K562 (cell line): ENCODE results near the gene LASP1NB.

Source experiments
- ATAC-seq: fragments of 200-7000 bp; cut with Tn5 transposase; 3 replicates; pipeline ENCODE4 v1.9.1; 2020; ENCODE audit warnings: moderate library complexity
- BruUV-seq: library from RNA; stranded (reverse); fragments of 400-500 nt; replicated peaks from 2 replicates; lab custom pipeline; 2021; lab: Mats Ljungman, UMichigan
- CTCF ChIA-PET: fragments of 300-600 bp; formaldehyde crosslinking; extraction: SDS; loops from one replicate; lab custom pipeline; 2021; ENCODE audit warnings: low intra/inter-chr PET ratio; lab: Yijun Ruan, JAX
- POLR2A ChIA-PET: fragments of 300-600, 350-650 bp; sonication (Branson Sonifier 250); formaldehyde crosslinking; extraction: SDS; loops from one replicate; lab custom pipeline; 2021; ENCODE audit warnings: antibody characterized with exemption, inconsistent platforms; lab: Yijun Ruan, JAX
- DNase-seq, 4 experiments: peaks; one replicate each; pipeline versions ENCODE4 v3.0.0 to v3.0.0-alpha.2; 2011 to 2018; ENCODE audit warnings: low spot score in 3 of 4, mixed read lengths in 3 of 4; ENCODE audit errors: extremely low read depth in 1 of 4
- FAIRE-seq: peaks from 2 replicates; lab custom pipeline; 2011; peaks lifted over from hg19 to GRCh38; lab: Jason Lieb, UNC
- H2AFZ ChIP-seq: 2 replicates; pipeline ENCODE4 v1.6.0; 2011; ENCODE audit warnings: low read depth, low read length, control low read depth, inconsistent platforms
- H3K27ac ChIP-seq: fragments of 200-600 bp; 3 replicates; pipeline ENCODE4 v1.8.0; 2011; ENCODE audit warnings: low read depth, mild to moderate bottlenecking, control low read depth, inconsistent platforms, low read length, moderate library complexity, mixed read lengths; ENCODE audit errors: extremely low read depth
- H3K27me3 ChIP-seq, 2 experiments: fragments of 300-600 bp in 1 of 2; 2 replicates in 1 of 2; 3 replicates in 1 of 2; pipeline versions ENCODE4 v1.6.0 to v1.8.0; 2011; ENCODE audit warnings: inconsistent platforms in 2 of 2, low read length in 2 of 2, mild to moderate bottlenecking in 1 of 2, mixed read lengths in 1 of 2, moderate library complexity in 1 of 2; ENCODE audit not compliant: control insufficient read depth in 2 of 2, insufficient read depth in 2 of 2
- H3K36me3 ChIP-seq: fragments of 300-600 bp; 3 replicates; pipeline ENCODE4 v1.8.0; 2011; ENCODE audit warnings: mild to moderate bottlenecking, low read length, inconsistent platforms; ENCODE audit not compliant: control insufficient read depth, insufficient read depth
- H3K4me1 ChIP-seq, 2 experiments: fragments of 200-600 bp in 1 of 2; replicated peaks in 1 of 2; 2 replicates in 1 of 2; 3 replicates in 1 of 2; pipeline versions ENCODE4 v1.5.1 to v1.8.0; 2011; ENCODE audit warnings: inconsistent platforms in 2 of 2, low read length in 2 of 2, mild to moderate bottlenecking in 1 of 2, mixed read lengths in 1 of 2, moderate library complexity in 1 of 2; ENCODE audit not compliant: control insufficient read depth in 2 of 2, insufficient read depth in 2 of 2
- H3K4me2 ChIP-seq: 2 replicates; pipeline ENCODE4 v1.6.1; 2011; ENCODE audit warnings: low read length, control low read depth, inconsistent platforms, mixed read lengths; ENCODE audit not compliant: insufficient read depth
- H3K4me3 ChIP-seq: fragments of 200-600 bp; sonication (generic), shearing (Covaris generic); 2 replicates; pipeline ENCODE4 v1.5.1; 2016; ENCODE audit warnings: control low read depth, inconsistent platforms
- H3K79me2 ChIP-seq: fragments of 200-600 bp; 3 replicates; pipeline ENCODE4 v1.8.0; 2011; ENCODE audit warnings: low read length, inconsistent platforms; ENCODE audit not compliant: control insufficient read depth, insufficient read depth
- H3K9ac ChIP-seq, 2 experiments: 2 replicates each; pipeline versions ENCODE4 v1.6.0 to v1.6.1; 2011; ENCODE audit warnings: low read depth in 2 of 2, low read length in 2 of 2, control low read depth in 1 of 2, inconsistent platforms in 1 of 2, mild to moderate bottlenecking in 1 of 2, mixed read lengths in 1 of 2; ENCODE audit not compliant: insufficient read depth in 1 of 2
- H3K9me1 ChIP-seq: one replicate; pipeline ENCODE4 v1.6.0; 2011; ENCODE audit warnings: inconsistent platforms, mild to moderate bottlenecking, low read length, moderate library complexity; ENCODE audit not compliant: control insufficient read depth, insufficient read depth
- H3K9me3 ChIP-seq: replicated peaks from 2 replicates; pipeline ENCODE4 v1.5.1; 2011; ENCODE audit warnings: low read depth, low read length, inconsistent platforms; ENCODE audit not compliant: control insufficient read depth, insufficient read depth
- H4K20me1 ChIP-seq: replicated peaks from 2 replicates; pipeline ENCODE4 v1.6.1; 2011; ENCODE audit warnings: low read length, inconsistent platforms, mixed read lengths; ENCODE audit not compliant: control insufficient read depth, insufficient read depth
- BRF2 ChIP-seq: IDR thresholded peaks from 3 replicates; pipeline ENCODE4 v1.6.1; 2011; ENCODE audit warnings: borderline replicate concordance, mild to moderate bottlenecking; ENCODE audit not compliant: insufficient read length, insufficient read depth
- E2F4 ChIP-seq: sonication (generic); formaldehyde crosslinking; IDR thresholded peaks from 2 replicates; pipeline ENCODE4 v1.8.0; 2022; ENCODE audit warnings: mild to moderate bottlenecking, low read depth, missing genetic modification reagents
- ELF1 ChIP-seq: fragments of 200-800 bp; sonication (Bioruptor generic); IDR thresholded peaks from 2 replicates; pipeline ENCODE4 v1.6.1; 2016; ENCODE audit warnings: missing genetic modification characterization, missing compliant biosample characterization
- FUS ChIP-seq: fragments of 200-400 bp; formaldehyde crosslinking; optimal IDR thresholded peaks from 2 replicates; pipeline ENCODE3; 2017; ENCODE audit warnings: low read depth, low read length
- ILK ChIP-seq: fragments of 450-650 bp; IDR thresholded peaks from 2 replicates; pipeline ENCODE4 v1.6.1; 2016; ENCODE audit warnings: missing genetic modification characterization, low read depth, mild to moderate bottlenecking, missing compliant biosample characterization, moderate library complexity, borderline replicate concordance
- KHSRP ChIP-seq: fragments of 450-650 bp; IDR thresholded peaks from 2 replicates; pipeline ENCODE4 v1.6.1; 2017
- MCM7 ChIP-seq, 2 experiments: fragments of 450-650 bp; IDR thresholded peaks; 2 replicates each; pipeline ENCODE4 v1.6.1; 2016 to 2018
- MEF2D ChIP-seq: conservative IDR thresholded peaks from 2 replicates; pipeline ENCODE4 v1.6.1; 2016; ENCODE audit warnings: low read depth, missing genetic modification characterization, missing compliant biosample characterization
- MLLT1 ChIP-seq, 2 experiments: fragments of 450-650 bp; IDR thresholded peaks; 2 replicates each; pipeline ENCODE4 v1.6.1; 2016
- MYNN ChIP-seq, 2 experiments: sonication (generic); formaldehyde crosslinking in 1 of 2; IDR thresholded peaks; 2 replicates each; pipeline versions ENCODE4 v1.5.0 to v1.6.1; 2016 to 2020; ENCODE audit warnings: antibody characterized with exemption in 1 of 2, missing genetic modification reagents in 1 of 2
- NCOA6 ChIP-seq: fragments of 450-650 bp; IDR thresholded peaks from 2 replicates; pipeline ENCODE4 v1.6.1; 2017; ENCODE audit warnings: mild to moderate bottlenecking
- NRF1 ChIP-seq, 2 experiments: fragments of 450-650 bp; IDR thresholded peaks in 1 of 2; conservative IDR thresholded peaks in 1 of 2; 2 replicates each; pipeline ENCODE4 v1.6.1; 2014; ENCODE audit warnings: mild to moderate bottlenecking in 2 of 2
- POLR3A ChIP-seq: IDR thresholded peaks from 2 replicates; pipeline ENCODE4 v1.6.1; 2011; ENCODE audit warnings: borderline replicate concordance, mild to moderate bottlenecking, moderate library complexity; ENCODE audit not compliant: insufficient read length, insufficient read depth; ENCODE audit errors: extremely low read depth
- SMAD3 ChIP-seq: fragments of 450-650 bp; formaldehyde crosslinking; conservative IDR thresholded peaks from 2 replicates; pipeline ENCODE4 v1.4.0; 2020; ENCODE audit warnings: mild to moderate bottlenecking
- U2AF2 ChIP-seq: fragments of 200-400 bp; formaldehyde crosslinking; optimal IDR thresholded peaks from 2 replicates; pipeline ENCODE3; 2017; ENCODE audit warnings: low read depth, mild to moderate bottlenecking, low read length
- ZNF431 ChIP-seq: sonication (generic); formaldehyde crosslinking; IDR thresholded peaks from 2 replicates; pipeline ENCODE4 v1.8.0; 2022; ENCODE audit warnings: mild to moderate bottlenecking, missing genetic modification reagents
- ZNF445 ChIP-seq: fragments of 250-450 bp; sonication (Bioruptor Pico); IDR thresholded peaks from 2 replicates; pipeline ENCODE4 v1.4.0; 2020; ENCODE audit warnings: low read depth, mild to moderate bottlenecking, moderate library complexity
- ZNF699 ChIP-seq: fragments of 250-450 bp; sonication (Bioruptor Pico); IDR thresholded peaks from 2 replicates; pipeline ENCODE4 v1.8.0; 2021; ENCODE audit warnings: mild to moderate bottlenecking, moderate library complexity; ENCODE audit not compliant: insufficient replicate concordance
- WGBS: fragments of 100-300 bp; shearing (Covaris generic); methylation state at CpG from one replicate; pipeline ENCODE4 v1.1.6; 2016; ENCODE audit warnings: low coverage, mixed read lengths; ENCODE audit not compliant: insufficient coverage; ENCODE audit errors: missing lambda C conversion rate; 5-methylcytosine and 5-hydroxymethylcytosine counted together
- in situ Hi-C: fragments of 300-500 bp; cut with MboI; formaldehyde crosslinking; loops from 4 replicates; pipeline ENCODE4 v1.15.0; 2018; ENCODE audit warnings: inconsistent platforms, mixed read lengths
- intact Hi-C: fragments of 100-400 bp; cut with micrococcal nuclease; formaldehyde crosslinking; loops from 2 replicates; pipeline ENCODE4 v1.14.2; 2022

Gene LASP1NB

GRCh38 chr17:38958756-38959155, 33.3 kb downstream of the LASP1NB start (continued):
- no peak for TF ChIP-seq MLLT1 (IDR thresholded peaks at IDR 0.05)
- TF ChIP-seq MCM7 (IDR thresholded peaks at IDR 0.05) = no peak
- TF ChIP-seq MEF2D = no peak
- TF ChIP-seq U2AF2 = no peak
- no peak for TF ChIP-seq E2F4 (CRISPR knock-in tag)
- TF ChIP-seq ELF1 (tag) = no peak
- no peak for TF ChIP-seq ZNF431 (CRISPR knock-in tag)
- no peak for TF ChIP-seq FUS
- TF ChIP-seq KHSRP = no peak
- TF ChIP-seq NCOA6 = no peak

- intact Hi-C loops (no loop called here), in situ Hi-C loops (no loop called here)
- DNase-seq (no peak), ATAC-seq (no peak), FAIRE-seq (no peak)
- 38% methylated on average over 3 of the region's 3 CpGs for WGBS
- no peak overlapping the region for H3K9ac ChIP-seq
- H3K79me2 ChIP-seq = no peaks in the 10 kb centered on the region
- no peaks in the 10 kb centered on the region; a peak in 1 of 5 replicates for H3K4me1 ChIP-seq
- no peaks in the 10 kb centered on the region for H3K36me3 ChIP-seq
- H3K4me2 ChIP-seq = no peak overlapping the region
- H3K27me3 ChIP-seq = no peaks in the 10 kb centered on the region
- H4K20me1 ChIP-seq = no peaks in the 10 kb centered on the region
- BruUV-seq = no TSS peak
- no peak overlapping the region for H3K4me3 ChIP-seq
- no peak overlapping the region for H3K27ac ChIP-seq
- ChIA-PET POLR2A (interaction anchor here (0.6 to 0.7 kb wide), 2 partner anchors 9 to 19 kb away, joined by 3 read pairs; no protein-coding TSS in a partner anchor), CTCF (no interaction called here)
- H2AFZ ChIP-seq = no peak overlapping the region
- no peaks in the 10 kb centered on the region for H3K9me3 ChIP-seq
- no peaks in the 10 kb centered on the region for H3K9me1 ChIP-seq
- TF ChIP-seq ZNF445 (CRISPR knock-in tag) = no peak
- TF ChIP-seq ZNF699 = no peak
- no peak for TF ChIP-seq ILK (tag)
- TF ChIP-seq POLR3A = no peak
- TF ChIP-seq SMAD3 = no peak
- TF ChIP-seq MYNN (IDR thresholded peaks at IDR 0.05) = no peak
- no peak for TF ChIP-seq MYNN (CRISPR knock-in tag; IDR thresholded peaks at IDR 0.05)
- no peak for TF ChIP-seq NRF1 (conservative IDR thresholded peaks at IDR 0.05 in 1 of 2, IDR thresholded peaks at IDR 0.05 in 1 of 2)
- no peak for TF ChIP-seq BRF2
These were observed 34.1 kb downstream of the LASP1NB start for GRCh38 chr17:38959508-38959907.
